Stimulated activated naive CD8-positive, alpha-beta T cell treated with anti-CD3 and anti-CD28 coated beads, Interleukin-15, Interleukin-2, amounts not matched to agents 100 U/mL and 50 U/mL, for 24 hours (primary cell): ENCODE results near the gene ADAT3.

Experiments used
- ATAC-seq: fragments of 150-1000 bp; cut with Tn5 transposase; one replicate; pipeline ENCODE4 v1.10.0; 2021
- DNase-seq: peaks from one replicate; pipeline ENCODE4 v3.0.0; 2021

The ADAT3 gene

DNA sequence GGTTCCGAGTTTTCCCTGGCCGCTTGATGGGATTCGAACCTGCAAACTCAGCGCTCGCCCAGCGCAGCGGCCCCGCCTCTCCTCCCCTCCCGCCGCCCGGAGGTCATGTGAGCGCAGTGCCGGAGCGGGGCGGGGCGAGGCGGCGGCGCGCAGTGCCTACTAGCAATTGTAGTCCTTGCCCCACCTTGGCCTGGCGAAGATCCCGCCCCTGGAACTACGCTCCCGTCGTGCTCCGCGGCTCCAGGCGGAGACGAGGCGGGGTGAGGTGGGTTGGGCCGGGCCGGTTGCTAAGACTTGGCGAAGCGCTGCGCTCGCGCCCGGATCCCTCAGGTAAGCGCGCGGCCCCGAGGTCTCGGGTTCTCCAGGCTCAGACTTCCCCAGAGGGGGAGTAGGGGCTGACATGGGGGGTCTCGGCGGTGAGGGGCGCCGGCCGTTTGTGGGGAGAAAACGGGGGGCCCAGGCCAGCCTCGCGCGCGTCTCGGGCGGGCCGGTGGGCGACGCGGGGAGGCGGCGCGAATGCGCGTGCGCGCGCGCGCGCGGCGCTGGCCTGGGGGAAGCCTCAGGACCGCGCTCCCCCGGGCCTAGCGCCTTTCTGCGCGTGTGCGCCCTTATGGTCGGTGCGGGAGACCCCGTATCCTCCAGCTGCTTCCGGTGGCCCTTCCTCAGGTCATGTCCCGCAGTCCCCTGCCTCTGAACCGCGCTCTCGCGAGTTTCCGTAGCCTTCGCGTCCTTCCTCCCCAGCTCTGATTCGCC, at the start of gene ADAT3, which contains the start of gene SCAMP4:
ADAT3 (plus strand) TSS at position 290 of the 753 bp plus-strand sequence. CDS start 6,649 bp downstream, outside the sequence.
SCAMP4 (plus strand) TSS at position 290 of the 753 bp plus-strand sequence. CDS start 9,621 bp downstream, outside the sequence.
- ATAC-seq (peak; percentile 98), DNase-seq (peak; percentile 99)

DNA sequence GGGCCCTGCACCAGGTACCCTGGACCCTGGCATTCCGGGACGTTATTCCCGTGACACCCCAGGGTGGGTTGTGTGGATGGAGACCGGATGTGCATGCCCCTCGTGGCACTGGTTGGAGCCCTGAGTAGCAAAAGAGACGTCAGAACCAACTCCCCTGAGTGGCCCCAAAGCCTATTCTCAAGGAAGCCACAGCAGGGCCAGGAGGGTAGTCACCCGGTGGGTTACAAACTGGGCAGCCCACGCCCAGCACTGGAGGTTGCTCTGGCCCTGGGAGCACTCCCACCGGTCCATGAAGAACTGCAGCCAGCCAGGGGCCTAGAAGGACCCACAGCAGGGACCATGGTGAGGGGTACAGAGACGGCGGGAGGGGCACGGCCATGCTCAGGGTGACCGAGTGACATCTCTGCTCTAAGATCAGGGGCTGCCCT, 49.4 kb upstream of the ADAT3 start:
- DNase-seq (peak; percentile 62), ATAC-seq (peak; percentile 39)

DNA sequence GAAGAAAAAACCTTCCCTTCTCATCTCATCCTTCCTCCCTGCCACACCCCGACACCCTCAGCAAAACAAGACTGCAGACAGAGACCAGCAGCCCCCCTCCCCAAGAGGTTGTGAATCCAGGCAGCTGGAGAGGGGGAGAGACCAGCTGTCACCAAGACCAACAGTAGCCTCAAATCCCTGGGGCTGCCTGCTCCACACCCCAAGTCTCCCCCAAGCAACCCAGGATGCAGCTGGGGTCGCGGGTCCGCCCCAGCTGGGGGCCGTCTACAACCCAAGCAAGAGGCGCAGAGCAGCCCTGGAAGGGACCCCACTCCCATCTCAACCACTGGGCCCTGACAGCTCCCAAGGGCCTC, 48.9 kb upstream of the ADAT3 start:
- DNase-seq = no peak
- ATAC-seq = no peak

DNA sequence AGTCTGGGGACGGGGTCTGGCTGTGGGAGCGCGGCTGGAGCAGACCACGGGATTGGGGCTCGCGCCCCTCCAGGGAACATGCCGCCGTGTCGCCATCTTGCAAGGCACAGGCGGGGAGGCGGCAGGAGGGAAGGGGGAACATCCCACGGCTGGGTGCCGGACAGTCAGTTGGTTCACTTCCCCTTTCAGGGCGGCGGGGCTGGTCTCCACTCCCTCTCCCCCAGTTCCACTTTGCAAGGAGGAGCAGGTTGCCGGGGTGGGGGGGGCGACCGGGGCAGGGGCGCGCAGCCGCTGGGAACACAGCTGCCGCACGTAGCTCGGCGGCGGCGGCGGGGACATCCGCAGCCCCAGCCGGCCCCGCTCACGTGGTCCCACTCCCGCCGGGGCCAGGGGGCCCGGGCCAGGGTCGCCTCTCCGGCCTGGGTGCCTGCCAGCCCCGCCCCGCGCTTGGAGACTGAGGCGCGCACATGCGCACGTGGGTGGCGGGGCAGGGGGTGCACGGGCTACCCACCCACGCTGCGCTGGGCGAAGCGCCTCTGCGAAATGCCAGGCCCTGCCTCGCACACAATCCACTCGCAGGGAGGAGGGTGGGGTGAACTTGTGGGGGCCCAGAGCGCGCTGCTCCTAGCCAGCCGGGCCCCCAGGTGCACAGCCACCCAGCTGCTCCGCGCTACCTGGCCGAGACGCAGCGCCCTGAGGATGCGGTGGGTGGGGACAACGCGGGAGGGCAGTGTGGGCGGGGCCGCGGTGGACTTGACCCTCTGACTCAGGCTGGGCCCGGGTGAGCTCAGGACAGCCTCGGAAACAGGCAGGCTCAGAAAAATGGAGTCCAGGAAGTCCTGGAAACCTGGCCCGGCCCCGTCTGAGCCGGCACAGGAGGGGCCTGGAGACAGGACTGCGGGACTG, 48.2 kb upstream of the ADAT3 start:
- peak; percentile 10 for ATAC-seq
- DNase-seq = peak; percentile 74

DNA sequence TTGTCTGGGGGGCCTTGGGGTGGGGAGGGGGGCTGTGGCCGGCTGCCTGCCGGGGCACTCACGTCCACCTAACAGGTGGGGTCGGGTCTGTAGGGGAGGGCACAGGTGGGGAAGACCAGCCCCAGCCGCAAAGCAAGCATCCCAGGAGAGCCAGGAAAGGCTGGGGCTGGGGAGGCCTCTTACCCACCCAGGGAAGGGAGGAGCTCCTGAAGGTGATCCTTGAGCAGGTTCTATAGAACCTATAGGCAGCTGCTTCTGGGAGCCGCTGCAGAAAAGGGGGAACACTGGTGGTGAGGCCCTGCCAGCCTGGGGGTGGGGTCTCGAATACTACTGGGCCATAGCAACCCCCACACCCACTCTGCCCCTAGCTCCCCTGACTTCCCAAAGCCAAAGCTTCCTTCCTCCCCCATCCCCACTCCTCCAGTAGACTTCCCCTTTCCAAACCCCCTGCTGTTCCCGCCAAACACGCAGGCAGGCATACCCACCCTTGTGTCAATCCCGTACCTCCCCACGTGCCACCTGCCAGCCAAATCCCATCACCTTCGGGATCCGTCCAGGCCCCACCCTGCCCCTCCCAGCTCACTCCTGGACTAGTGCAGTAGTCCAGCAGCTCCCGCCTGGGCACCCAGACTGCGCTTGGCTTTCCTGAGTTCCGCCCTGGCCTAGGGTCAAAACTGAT, 47.4 kb upstream of the ADAT3 start:
- no peak for ATAC-seq
- DNase-seq = peak; percentile 11

DNA sequence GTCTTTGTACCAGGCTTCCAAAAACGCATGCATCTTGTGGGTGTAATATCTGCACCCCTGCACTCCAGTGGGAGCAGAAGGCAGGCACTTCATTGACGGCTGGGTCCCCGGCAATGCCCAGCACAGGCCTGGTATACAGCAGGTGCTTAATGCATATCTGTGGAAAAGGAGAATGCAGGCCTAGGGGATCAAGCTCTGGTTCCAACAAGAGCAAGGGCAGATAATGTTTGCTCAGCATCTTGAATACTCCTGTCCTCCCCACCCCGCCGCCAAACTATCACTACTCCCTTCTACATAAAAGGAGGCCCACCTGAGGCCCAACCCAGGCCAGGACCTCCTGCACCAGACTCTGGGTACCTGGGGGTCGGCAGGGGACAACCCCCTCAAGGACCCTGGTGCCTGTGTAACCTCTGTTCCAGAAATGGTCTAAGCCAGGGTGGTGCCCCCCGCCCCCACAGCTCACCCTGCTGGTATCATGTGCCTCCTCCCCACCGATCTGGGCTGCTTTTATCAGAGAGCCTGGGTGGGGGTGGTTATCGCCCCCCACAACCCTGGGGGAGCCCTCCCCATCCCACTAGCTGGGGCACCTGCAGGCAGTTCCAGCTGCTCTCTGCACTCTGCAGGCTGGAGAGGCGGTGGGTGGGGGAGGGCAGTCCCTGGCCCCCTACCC, 46.7 kb upstream of the ADAT3 start:
- ATAC-seq (no peak), DNase-seq (peak; percentile 16)

DNA sequence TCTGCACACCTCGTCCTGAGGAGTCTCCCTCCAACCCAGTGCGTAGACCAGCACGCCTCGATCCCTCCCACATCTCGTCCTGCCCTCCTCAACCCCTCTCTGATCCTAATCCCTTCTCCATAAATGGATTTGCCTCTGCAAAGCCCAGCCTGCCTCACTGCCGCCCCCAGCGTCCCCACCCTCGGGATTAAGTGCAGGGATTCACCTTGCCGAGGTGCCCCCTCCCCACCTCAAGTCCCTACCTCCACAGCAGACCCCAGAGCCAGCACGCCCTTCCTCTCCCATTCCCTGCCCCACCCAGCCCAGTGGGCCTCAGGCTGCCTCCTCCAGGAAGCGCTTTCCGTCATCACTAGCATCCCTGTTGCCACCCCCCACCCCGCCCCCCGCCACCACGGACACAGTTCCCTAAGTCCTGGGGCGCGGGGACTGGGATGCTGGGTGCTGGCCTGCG, 45.8 kb upstream of the ADAT3 start:
- DNase-seq = no peak
- no peak for ATAC-seq

DNA sequence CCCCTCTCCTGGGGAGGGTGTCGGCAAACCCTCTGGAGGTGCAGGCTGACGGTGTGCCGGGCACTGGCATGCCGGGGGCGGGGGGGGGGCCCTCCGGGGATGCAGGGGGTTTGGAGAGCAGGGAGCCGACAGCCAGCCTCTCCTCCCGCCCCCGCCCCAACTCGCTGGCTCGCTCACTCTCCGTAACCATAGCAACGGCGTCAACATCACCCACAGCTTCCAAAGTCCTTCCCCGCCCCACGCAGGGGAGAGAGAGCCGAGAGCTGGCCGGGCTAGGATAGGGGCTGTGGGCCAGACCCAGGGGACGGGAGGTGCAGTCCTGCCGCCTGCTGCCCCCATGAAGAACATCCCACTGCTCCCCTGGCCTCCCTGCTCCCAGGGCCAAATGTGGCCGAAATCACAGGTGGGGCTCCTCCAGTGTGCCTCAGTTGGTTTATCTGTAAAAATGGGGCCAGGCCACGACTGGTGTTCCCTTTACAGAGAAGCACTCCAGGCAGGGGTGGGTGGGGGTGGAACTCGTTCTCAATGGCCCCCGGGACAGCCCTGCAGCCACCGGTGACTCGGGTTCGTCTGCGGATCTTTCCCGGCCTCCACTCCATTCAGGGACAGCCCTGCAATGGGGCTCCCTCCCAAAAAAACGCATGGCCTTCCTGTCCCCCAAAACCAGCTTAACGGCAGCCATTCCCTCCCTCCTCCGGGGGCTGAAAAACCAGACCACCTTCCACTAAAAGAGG, 45.0 kb upstream of the ADAT3 start:
- no peak for ATAC-seq
- peak; percentile 55 for DNase-seq

DNA sequence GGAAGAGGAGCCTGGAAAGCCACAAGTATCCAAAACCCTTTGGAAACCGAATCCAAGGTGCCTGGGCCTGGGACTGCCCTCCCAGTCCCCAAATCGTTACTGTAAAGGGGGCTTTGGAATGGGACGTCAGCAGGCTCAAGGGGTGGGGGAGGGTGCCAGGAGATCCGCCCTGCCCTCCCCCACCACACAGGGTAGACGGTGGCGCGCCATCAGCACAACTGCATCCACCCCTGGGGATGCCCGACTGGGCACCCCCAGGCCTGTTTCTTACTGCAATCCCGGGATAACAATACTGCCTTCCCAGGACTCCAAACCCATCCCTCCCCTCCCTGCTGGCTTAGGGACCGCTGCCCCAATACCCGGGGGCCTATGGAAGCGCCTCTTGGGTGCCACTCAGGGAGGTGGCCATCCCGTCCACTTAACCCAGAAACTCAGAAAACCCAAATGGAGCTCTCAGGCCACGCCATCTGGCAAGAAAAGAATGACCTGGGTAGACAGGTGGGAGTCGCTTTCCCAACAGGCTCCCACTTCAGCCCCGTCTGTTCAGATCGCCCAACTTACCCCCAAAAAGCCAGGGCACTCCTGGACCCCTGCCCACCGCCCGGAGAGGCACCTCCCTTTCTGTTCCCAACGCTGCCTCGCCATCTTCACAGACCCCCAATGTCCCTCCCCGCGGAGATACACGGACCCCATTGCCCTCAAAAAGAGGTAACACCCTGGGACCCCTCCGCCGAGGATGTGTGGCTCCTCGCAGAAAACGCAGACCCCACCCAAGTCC, 44.2 kb upstream of the ADAT3 start:
- DNase-seq = no peak
- no peak for ATAC-seq

DNA sequence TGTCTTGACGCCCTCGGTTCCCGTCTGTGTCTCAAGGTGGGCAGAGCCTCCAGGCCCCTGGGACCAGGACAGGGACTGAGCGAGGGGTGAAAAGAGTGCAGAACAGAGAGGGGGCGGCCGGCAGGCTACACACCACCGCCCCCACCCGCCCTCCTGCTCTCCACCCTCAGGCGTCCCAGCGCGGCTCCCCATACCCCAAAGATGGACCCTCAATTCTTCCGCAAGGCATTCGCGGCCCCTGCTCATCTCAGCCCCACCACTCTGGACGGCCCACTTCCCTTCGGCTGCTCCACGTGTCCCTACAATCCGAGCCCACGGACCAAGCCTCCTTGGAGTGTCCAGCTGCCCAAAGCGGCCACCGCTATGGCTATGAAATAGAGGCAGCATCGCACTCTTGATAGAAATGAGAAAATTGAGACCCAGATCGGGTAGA, 43.6 kb upstream of the ADAT3 start:
- DNase-seq (no peak), ATAC-seq (no peak)

DNA sequence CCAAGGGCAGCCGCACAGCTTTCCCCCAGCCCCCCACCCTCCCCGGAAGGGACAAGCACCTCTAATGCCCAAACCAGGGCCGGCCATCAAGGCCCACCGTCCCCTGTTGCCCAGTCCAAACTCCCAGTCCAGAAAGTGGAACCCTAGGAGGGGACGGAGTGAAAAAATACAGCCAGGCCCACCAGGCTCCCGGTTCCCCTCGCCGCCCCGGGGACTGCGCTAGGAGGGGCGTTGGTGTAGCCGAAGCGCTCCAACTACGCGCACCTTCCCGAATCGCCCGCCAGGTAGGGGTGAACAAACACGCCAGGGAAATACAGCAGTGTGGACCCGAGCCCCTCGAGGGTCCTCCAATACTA, 43.2 kb upstream of the ADAT3 start:
- ATAC-seq = no peak
- no peak for DNase-seq

DNA sequence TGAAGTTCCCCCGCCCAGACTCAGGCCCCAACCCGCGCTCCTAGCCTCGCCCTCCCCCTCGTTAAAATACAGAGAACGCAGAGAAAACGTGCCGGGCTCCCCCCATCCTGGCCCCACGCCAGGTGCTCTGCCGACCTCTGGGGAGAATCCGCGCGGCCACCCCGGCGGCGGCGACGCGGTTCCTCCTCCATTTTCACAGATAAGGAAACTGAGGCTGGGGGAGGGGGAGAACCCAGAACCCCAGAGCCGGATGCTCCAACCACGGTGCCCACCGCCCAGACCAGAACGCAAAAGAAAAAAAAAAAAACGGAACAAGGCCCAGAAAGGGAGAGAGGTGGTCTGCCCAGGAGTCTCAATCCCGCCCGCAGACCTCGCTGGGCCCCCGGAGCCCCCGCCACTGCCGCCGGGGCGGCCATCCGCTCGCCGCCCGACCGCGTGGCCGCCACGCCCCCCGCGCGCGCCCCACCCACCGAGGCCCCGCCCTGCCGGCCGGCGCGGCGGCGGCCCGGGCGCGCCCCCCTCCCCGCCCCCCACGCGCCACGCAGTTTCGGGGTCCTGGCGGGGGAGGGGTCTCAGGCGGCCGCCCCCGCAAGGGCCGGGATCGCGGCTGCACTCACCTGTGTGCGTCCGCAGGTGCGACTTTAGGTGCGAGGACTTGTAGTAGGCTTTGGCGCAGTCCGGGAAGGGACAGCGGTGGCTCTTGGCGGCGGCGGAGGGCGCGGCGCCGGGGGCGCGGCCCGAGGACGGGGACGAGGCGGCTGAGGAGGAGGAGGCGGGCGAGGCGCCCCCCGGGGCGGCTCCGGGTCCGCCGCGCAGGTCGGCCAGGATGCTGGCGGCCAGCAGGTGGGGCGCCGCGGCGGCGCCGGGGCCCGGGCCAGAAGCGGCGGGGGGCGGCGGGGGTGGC, 42.5 kb upstream of the ADAT3 start:
- ATAC-seq = no peak

DNA sequence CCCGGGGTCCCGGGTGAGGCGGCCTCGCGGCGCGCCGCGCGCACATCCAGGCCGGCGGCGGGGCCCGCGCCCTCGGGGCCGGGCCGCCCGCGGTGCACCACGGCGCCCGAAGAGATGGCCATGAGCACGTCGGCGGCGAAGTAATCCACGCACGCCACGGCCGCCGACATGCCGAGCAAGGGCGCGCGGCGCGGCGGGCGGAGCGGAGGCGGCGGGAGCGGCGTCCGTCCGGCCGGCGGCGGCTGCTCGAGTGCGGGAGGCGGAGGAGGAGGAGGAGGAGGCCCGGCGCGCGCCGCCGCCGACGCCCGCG, 41.9 kb upstream of the ADAT3 start, which contains the start of gene KLF16:
KLF16 (minus strand) TSS at position 252 of the 310 bp plus-strand sequence; CDS start at position 170, 82 bp downstream.
- DNase-seq (no peak), ATAC-seq (peak; percentile 0)

More for the DNA sequence above, 42.5 kb upstream of the ADAT3 start:
- DNase-seq = peak; percentile 77

DNA sequence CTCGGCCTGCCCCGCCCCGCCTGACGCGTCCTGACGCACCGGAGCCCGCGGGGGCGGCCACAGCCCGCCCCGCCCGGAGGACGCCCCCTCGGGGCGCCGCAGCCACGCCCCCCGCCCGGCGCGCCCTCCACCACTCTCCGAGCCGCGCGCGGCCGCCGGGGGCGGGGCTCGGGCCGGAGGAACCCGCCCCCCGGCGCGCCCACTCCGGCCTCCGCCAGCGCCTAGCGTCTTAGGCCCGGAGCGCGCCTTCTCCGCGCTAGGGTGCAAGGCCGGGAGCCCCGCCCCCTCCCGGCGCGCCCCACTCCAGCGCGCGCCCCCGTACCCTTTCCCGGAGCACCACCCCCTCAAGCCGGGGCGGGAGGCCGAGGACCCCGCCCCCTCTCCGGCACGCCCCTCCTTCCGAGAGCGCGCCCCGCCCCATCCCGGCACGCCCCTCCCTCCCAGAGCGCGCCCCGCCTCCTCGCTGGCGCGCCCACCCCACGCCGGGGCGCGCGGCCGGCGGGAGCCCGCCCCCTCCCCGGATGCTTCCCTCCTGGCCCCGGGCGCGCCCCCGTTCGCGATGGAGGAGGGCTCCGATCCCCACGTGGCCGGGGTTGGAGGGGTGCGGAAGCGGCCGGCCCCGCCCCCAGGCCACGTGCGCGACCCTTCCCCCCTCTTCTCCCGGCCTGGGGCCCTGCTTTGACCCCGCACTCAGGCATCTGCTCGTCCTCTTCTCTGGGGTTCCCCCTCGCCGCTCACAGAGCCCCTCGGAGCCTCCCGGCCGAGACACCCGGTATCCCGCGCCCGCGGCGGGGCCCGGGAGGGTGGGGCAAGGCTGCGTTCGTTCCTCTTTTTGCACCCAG, 41.3 kb upstream of the ADAT3 start:
- ATAC-seq (peak; percentile 74), DNase-seq (peak; percentile 97)

DNA sequence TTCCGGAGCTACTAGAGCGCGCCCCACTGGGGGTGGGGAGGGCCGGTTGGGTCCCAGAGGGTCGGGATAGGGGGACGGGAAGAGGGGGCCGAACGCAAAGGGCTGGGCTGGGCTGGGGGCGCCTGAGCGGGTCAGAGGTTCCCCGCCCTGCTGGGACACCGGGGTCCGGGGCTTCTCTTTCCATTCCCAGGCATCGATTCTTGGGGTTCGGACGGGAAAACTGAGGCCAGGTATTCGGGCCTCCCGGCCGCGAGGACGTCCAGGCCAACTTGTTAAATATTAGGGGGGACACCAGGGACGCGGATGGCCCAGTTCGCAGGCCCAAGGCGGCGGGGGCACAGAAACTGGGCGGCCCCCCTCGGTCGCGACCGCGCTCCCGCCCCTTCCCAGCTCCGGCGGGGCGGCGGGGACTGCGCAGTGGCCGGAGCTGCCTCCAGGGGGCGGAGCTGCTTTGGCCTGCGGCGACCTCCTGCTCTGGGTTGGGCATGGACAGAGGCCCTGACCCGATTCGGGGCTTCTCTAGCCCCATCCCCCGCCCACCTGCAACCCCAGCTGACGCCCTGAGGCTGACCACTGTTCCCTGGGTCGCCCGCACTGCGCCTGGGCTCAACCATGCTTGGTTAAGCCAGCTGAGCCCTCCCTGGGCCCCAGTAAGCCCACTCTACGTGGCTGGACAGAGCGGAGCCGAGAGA, 40.6 kb upstream of the ADAT3 start:
- DNase-seq (peak; percentile 83), ATAC-seq (peak; percentile 35)

DNA sequence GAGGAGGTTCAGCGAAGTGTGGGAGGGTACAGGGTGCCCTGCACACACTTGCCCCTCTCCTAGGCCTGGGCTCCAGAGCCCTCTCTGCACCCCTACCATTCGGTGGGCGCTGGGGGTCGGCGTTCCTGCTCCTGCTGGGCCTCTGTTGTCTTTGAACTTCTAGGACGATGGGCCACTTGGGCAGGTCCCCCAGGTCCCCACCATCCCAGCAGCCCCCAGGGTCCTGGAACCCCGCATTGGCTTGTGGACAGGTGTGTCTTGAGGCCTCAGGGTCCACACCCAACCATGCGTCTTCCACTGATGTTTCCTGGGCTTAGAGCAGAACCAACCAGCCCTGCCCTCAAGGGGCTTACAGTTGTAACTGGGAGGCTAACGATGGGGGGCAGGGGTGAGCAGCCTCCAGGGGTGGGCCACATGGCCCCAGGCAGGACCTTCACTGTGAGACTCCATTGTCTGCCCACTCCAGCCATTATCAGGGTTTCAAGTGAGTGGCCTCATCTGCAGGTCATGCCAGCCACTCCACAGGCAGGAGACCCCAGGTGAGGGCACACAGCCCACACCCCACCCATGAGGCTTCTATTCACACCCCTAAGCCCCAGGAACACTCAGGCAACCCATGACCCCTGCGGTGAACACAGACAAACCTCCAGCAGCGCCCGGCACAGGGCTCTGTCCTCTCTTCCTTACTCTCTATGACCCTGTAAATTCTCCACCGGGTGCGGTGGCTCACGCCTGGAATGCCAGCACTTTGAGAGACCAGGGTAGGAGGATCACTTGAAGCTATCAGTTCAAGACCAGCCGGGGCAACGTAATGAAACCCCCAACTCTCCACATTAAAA, 39.8 kb upstream of the ADAT3 start:
- no peak for ATAC-seq
- DNase-seq = no peak
